ENCODE measurements around the gene TP53INP2.

Gene TP53INP2

GRCh38 chr20:34703424-34704176, 544 bp upstream of the TP53INP2 start (continued):
- TF ChIP-seq PRDM6 (tag by site-specific recombination; IDR thresholded peaks at IDR 0.05) (no peak), ZBTB48 (tag by site-specific recombination; IDR thresholded peaks at IDR 0.05) (peak; percentile 86), IKZF3 (tag by site-specific recombination; IDR thresholded peaks at IDR 0.05) (peak; percentile 72), ZFP37 (tag by site-specific recombination; IDR thresholded peaks at IDR 0.05) (no peak), ZNF621 (tag by site-specific recombination; IDR thresholded peaks at IDR 0.05) (no peak), ZNF394 (tag by site-specific recombination; IDR thresholded peaks at IDR 0.05; ENCODE audit: borderline replicate concordance) (peak; percentile 89), PRDM1 (tag by site-specific recombination; IDR thresholded peaks at IDR 0.05) (peak; percentile 67; the same call in 1 of the 2 replicates)
- TF ChIP-seq, protein P1, sequence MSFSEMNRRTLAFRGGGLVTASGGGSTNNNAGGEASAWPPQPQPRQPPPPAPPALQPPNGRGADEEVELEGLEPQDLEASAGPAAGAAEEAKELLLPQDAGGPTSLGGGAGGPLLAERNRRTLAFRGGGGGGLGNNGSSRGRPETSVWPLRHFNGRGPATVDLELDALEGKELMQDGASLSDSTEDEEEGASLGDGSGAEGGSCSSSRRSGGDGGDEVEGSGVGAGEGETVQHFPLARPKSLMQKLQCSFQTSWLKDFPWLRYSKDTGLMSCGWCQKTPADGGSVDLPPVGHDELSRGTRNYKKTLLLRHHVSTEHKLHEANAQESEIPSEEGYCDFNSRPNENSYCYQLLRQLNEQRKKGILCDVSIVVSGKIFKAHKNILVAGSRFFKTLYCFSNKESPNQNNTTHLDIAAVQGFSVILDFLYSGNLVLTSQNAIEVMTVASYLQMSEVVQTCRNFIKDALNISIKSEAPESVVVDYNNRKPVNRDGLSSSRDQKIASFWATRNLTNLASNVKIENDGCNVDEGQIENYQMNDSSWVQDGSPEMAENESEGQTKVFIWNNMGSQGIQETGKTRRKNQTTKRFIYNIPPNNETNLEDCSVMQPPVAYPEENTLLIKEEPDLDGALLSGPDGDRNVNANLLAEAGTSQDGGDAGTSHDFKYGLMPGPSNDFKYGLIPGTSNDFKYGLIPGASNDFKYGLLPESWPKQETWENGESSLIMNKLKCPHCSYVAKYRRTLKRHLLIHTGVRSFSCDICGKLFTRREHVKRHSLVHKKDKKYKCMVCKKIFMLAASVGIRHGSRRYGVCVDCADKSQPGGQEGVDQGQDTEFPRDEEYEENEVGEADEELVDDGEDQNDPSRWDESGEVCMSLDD (tag by site-specific recombination; IDR thresholded peaks at IDR 0.05), result peak; percentile 71; the same call in 1 of the 2 replicates

DNA sequence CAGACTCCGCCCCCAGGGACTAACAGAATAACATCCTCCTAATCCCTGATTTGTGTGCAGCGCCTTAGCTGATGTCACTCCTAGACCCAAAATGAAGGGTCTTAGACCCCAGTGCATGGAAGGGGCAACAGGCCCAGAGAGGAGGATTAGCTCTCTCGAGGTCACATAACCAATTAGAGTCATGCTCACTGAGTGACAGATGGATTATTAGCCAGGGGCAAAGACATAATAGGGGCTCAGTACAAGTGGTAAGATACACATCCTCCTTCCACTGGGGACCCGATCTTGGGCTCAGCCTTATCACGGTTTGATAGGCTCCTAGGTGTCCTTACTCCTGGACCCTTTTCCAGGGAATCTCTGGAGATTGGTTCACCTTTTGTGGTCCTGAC, 858 bp downstream of the TP53INP2 start:
- CTCF ChIA-PET, result interaction anchor here (0.6 kb wide), 1 partner anchor 600 kb away, joined by 3 read pairs; no protein-coding TSS in a partner anchor
- Histone ChIP-seq H3K4me1 (ENCODE audit: control insufficient read depth, insufficient read depth, low read length) (peaks cover 10% of the 10 kb centered on the region), H3K27ac (ENCODE audit: extremely low read depth, low read depth, low read length) (peak overlapping the region; percentile 80), H3K9me3 (ENCODE audit: control insufficient read depth, insufficient read depth, low read depth, low read length) (no peaks in the 10 kb centered on the region), H3K36me3 (ENCODE audit: control insufficient read depth in 2 of 2, insufficient read depth in 1 of 2, low read length in 2 of 2) (no peaks in the 10 kb centered on the region), H3K4me3 (ENCODE audit: low read depth, low read length) (peak overlapping the region; percentile 73)
- TF ChIP-seq ZNF48 (tag by site-specific recombination; IDR thresholded peaks at IDR 0.05) (no peak), WT1 (tag by site-specific recombination; IDR thresholded peaks at IDR 0.05) (no peak; the same call in 1 of the 2 replicates), BCL11A (tag by site-specific recombination; IDR thresholded peaks at IDR 0.05; ENCODE audit: low read depth) (no peak), ZBTB17 (tag by site-specific recombination; IDR thresholded peaks at IDR 0.05) (peak; percentile 28; the same call in 1 of the 2 replicates), PATZ1 (tag by site-specific recombination; IDR thresholded peaks at IDR 0.05) (no peak), ZIC2 (tag by site-specific recombination; IDR thresholded peaks at IDR 0.05) (no peak), ZBTB1 (tag by site-specific recombination; IDR thresholded peaks at IDR 0.05) (no peak), ZNF169 (tag by site-specific recombination; IDR thresholded peaks at IDR 0.05) (no peak)
- POLR2A ChIA-PET, result interaction anchor here (1.1 kb wide), 1 partner anchor 65 kb away, joined by 3 read pairs; no protein-coding TSS in a partner anchor

Measured in HEK293 (cell line).